ENCODE measurements around the gene KSR2.

DNA sequence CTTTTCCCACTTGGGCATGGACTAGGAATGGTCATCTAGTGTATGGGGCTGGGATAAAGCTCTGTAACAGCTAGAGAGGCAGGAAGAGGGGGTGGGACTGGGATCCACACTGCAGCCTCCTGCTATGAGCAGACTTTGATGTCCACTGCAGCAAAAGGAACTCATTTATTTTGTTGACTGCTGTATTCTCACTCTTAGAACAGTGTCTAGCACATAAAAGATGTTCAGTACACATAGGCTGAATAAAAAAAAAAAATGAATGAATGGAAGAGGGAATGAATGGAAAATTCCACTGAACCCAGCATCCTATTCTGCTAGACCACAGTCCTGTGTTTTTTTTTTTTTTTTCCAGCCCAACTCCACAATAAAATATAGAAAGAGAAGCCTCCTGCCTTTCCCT lies 501.2 kb downstream of the KSR2 start:
- TF ChIP-seq, protein P1, sequence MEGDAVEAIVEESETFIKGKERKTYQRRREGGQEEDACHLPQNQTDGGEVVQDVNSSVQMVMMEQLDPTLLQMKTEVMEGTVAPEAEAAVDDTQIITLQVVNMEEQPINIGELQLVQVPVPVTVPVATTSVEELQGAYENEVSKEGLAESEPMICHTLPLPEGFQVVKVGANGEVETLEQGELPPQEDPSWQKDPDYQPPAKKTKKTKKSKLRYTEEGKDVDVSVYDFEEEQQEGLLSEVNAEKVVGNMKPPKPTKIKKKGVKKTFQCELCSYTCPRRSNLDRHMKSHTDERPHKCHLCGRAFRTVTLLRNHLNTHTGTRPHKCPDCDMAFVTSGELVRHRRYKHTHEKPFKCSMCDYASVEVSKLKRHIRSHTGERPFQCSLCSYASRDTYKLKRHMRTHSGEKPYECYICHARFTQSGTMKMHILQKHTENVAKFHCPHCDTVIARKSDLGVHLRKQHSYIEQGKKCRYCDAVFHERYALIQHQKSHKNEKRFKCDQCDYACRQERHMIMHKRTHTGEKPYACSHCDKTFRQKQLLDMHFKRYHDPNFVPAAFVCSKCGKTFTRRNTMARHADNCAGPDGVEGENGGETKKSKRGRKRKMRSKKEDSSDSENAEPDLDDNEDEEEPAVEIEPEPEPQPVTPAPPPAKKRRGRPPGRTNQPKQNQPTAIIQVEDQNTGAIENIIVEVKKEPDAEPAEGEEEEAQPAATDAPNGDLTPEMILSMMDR (IDR thresholded peaks at IDR 0.05 in 4 of 5, conservative IDR thresholded peaks at IDR 0.05 in 1 of 5) = no peak
- TF ChIP-seq POLR2A (IDR thresholded peaks at IDR 0.05) = no peak

Data from gastrocnemius medialis (tissue), 4 donors.